Myocyte (in vitro differentiated cells): Measurements from ENCODE around the gene UBQLNL. TPM values are rescaled to one million over a fixed set of nuclear protein-coding genes. Genes with fewer than 3 reads are reported as not detected.

Experiments used
- DNase-seq: peaks from one replicate; pipeline ENCODE4 v3.0.0-alpha.2; 2012; ENCODE audit warnings: low read depth
- polyA plus RNA-seq: library from polyadenylated mRNA; unstranded; fragments of >200 nt; gene quantifications from one replicate; pipeline ENCODE4 v1.2.1, GENCODE V29; 2012; ENCODE audit warnings: missing spikeins
- total RNA-seq: library from RNA; depleted of rRNA; stranded (reverse); fragments of >200 nt; gene quantifications from 2 replicates; pipeline ENCODE4 v1.2.3, GENCODE V29; 2014

UBQLNL gene
- total RNA-seq = 0.32 and 0.42 TPM in 2 replicates
- 0.44 TPM for polyA plus RNA-seq

- DNase-seq = no peak
These were observed at the start of gene UBQLNL for GRCh38 chr11:5516599-5516998. UBQLNL (minus strand) TSS chr11:5516699; CDS start chr11:5516441, 258 bp downstream.

DNA sequence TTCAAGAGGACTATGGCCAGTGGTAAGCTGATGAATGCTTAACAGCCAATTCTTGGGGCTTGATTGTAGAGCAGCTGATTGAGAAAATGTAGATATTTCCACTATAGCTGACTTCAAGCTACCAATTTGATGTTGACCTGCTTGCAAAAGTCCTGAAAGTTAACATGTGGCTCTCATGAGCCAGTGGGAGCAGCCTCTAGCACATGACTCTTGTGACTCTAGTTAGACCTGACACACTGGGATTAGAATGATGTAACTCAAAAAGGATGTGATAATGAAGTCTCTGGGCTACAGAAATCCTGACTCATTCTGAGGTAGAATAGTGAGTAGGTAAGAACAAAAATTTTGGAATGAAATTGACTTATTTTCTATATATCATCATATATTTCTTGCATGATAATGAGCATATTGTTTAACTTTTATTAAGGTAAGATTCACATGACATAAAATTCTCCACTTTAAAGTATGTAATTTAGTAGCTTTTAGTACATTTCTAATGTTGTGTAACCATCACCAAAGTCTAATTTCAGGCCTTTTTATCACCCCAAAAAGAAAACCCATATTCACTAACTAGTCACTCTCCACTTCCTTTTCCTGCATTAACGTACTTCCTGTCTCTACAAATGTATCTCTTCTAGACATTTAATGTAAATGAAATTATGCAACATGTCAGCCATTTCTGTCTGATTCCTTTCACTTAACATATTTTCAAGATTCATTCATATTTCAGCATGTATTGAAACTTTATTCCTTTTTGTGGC, 47.9 kb upstream of the UBQLNL start:
- DNase-seq = no peak

GRCh38 chr11:5557751-5558150, 41.3 kb upstream of the UBQLNL start:
- no peak for DNase-seq

DNA sequence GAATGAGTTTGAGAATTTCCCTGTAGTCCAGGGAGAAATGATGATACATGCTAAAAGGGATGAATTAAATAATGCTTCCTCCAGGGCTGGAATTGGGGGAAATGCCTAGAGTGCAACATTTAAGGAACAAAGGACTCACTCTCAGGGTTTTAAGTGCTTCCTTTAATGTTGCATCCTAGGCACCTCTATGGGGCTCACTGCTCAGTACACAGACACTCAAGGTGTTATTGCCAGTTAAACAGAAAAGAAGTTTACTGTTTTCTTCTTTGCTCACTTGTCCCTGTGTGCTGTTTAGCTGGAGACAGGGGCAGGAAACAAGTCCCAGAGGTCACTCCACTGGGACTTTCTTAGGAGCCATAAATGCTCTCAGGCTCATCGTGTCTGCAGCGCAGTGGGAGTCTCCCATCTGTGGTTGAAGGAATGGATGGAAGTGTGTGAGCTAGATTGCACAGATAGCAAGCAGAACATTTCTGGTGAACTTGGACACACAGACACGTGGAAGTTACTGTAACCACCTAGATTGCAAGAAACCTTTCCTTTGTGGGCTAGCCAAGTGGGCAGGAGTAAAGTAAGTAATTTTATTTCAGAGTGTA, 40.2 kb upstream of the UBQLNL start:
- no peak for DNase-seq

GRCh38 chr11:5553343-5553742, 36.8 kb upstream of the UBQLNL start:
- DNase-seq = no peak

DNA sequence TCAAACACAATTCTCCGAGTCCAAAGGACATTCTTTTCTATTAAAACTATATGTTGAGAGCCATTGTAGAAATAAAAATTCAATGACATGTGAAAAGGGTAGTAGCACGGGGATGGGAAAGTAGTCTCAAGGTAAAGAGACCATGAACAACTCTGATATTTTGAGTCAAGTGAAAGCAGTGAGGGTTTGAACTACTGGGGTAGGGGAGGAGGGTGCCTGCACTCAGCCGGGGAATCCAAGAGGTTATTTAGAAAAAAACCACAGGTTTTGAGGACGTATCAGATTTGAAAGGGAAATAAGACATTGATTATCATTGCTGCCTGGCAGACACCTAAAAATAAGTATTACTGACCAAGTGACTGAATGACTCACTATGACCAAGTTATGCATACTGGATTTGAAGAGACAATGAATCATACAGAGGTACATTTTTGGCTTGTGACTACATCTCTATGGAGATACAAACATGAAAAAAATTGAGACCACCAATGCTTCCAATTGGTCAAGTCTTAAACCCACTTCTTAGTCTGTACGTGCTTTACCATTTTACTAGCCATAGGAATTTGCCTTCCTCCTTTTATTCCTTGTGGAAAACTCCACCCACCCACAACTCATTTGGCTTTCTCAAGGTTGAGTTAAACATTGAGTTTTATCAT, 34.1 kb upstream of the UBQLNL start:
- DNase-seq = peak; percentile 64

DNA sequence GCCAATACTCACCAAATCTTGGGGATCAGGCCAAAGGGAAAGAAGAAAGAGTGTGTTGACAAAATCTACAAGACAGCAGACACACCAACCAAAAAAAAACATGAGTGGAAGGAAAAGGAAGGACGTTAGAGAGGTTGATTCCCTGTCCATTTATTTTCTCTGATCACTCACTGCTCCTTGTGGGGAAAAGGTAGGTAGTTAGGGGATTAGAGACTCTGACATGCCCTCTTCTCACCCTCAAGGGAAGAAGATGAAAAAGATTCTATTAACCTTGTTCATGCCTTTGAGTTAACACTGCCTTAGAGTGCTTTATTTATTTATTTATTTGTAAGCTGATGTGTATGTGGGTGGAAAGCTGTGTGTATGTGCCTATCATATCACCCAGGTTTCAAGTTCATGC, 31.9 kb upstream of the UBQLNL start, which contains the start of gene OR52H1:
Gene OR52H1 (minus strand): TSS at position 101 of the 400 bp plus-strand sequence. CDS start 3,035 bp downstream, outside the sequence.
- DNase-seq = no peak

DNA sequence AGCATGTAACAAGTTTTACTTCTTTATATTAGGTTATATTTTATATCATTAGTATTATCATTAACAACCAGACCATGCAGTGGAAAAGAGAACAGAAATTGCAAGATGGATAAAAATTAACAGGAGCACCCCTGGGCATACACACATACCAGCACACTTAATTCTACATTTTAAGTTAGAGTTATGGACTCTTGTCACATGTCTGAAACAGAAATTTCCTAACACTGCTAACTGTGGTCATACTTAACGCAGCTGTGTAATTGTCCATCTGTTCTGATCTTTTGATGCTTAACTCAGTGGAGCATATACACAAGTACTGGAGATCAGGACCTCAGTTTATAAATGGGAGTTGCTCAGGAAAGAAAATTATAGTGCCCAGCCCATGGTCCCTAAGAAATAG, 31.5 kb upstream of the UBQLNL start:
- no peak for DNase-seq

DNA sequence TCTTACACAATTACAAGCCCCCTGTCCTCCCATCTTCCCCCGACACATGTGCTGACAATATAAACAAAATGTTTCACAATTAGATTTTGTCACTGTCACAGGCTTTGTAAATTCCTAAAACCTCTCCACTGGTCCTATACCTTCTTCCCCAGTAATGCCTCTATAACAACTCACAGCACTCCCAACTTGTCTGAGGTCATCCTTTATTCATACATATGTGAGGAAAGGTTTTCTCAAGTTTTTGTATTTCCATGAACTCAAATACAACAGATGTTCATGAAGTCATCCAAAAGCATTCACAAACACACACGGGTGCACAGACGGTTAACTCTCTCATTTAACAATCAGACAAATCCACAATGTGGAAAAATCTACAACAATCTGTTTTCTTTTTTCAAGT, 30.0 kb upstream of the UBQLNL start:
- DNase-seq = no peak

- DNase-seq = no peak
These were observed 24.9 kb upstream of the UBQLNL start for GRCh38 chr11:5541427-5541826.

GRCh38 chr11:5536482-5536881, 20.0 kb upstream of the UBQLNL start:
- no peak for DNase-seq

- DNase-seq = no peak
These were observed 17.5 kb upstream of the UBQLNL start for GRCh38 chr11:5534046-5534445.

- no peak for DNase-seq
These were observed 14.7 kb upstream of the UBQLNL start for GRCh38 chr11:5531053-5531831.

DNA sequence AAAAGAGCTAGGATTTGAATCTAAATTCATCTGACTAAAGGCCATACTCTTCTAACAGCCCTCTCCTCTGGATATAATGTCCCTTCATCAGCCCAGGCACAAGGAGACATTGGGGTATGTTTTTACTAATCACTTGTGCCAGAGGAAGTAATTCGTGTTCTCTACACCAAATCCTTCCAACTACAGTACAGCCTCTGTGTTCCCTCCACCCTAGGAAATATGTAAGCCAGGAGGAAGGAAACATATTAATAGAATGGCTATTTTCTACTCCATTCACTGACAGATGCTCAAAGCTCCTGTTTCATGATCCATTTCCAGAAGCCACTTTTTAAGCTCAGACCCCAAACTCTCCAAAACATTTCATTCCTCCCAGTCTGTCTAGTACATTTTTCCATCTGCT, 12.0 kb upstream of the UBQLNL start:
- DNase-seq = no peak

DNA sequence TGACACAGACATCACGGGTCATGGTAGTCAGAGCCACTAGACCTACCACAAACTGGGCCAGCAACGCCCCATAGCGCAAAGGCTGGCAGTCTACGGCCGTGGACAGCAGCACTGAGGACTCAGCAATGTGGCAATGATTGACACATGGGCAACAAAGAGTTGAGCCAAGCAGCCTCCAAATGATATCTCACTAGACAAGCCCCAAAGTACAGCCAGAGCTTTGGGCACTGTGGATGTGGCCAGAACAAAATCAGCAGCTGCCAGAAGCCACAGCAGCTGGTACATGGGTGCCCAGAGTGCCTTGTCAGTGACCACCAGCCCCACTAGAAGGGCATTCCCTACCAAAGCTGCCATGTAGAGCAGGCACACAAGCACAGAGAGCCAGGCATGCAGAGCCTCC, 11.2 kb upstream of the UBQLNL start:
- peak; percentile 58 for DNase-seq

- DNase-seq = peak; percentile 59
These were observed 8.3 kb upstream of the UBQLNL start for GRCh38 chr11:5524756-5525155.

- DNase-seq = no peak
These were observed 5.8 kb upstream of the UBQLNL start for GRCh38 chr11:5522308-5522707.

DNA sequence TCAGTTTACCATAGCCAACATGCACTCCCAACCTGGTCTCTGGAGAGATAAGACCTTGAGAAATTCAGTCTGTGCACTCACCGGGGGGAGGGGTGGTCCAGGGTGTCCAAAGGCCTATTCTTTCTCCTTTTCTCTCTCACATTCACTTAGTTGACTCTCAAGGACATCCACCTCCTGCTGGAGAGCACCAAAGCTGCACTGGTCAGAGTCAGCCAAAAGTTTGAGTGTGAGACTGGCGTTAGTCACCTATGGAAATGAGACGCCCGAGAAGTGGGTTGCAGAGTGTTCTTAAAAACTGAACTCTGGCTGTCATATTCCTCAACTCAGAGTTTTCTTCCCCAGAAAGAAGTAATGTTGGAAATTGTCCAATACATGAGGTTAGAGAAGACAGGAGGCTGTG, 5.0 kb upstream of the UBQLNL start:
- no peak for DNase-seq

- DNase-seq = no peak
These were observed 1.7 kb downstream of the UBQLNL start for GRCh38 chr11:5514841-5515240.

DNA sequence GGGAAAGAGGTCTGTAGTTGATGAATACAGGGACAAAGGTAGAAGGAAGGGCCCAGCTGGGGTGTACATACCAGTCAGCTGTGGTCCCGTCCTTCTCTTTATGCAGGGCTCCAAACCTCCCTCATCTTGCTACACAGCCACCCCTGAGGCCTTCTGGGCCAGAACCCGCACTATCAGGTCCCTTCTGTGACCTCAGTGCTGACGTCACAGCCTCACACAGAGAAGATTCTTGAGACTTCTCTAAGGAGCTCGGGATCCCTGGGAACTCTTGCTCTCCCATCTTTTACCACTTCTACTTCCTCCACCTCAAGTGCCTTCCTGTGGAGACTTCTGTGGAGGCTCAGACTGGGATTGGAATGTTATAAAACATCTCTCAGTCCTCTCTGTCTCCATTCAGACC, 6.7 kb downstream of the UBQLNL start, which contains the start of gene UBQLN3:
Gene UBQLN3 (minus strand): TSS at position 155 of the 400 bp plus-strand sequence. CDS start 399 bp downstream, outside the sequence.
- no peak for DNase-seq

DNA sequence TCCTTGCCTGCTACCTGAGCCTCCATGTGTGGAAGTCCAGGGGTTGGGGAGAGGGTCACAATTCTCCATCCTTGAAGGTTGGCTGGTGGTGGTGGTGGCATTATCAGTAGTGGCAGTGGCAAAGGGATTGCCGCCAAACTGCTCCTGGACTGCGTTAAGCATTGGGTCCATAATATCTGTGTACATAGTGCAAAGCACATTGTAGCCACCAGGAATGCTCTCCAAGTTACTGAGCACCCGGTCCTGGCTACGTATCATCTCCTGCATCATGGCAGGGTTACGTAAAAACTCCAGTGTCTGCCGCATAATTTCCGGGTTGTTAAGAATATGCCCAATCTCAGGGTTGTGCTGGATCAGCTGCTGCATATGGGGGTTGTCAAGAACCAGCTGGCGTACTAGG, 7.9 kb downstream of the UBQLNL start:
- DNase-seq = no peak
